Activated T-cell treated with anti-CD3 and anti-CD28 coated beads for 24 hours (primary cell): Measurements from ENCODE around the gene ARHGAP42.

Experiments
- DNase-seq: peaks from one replicate; pipeline ENCODE4 v3.0.0-alpha.2; 2020; ENCODE audit warnings: low read depth

The ARHGAP42 gene

DNA sequence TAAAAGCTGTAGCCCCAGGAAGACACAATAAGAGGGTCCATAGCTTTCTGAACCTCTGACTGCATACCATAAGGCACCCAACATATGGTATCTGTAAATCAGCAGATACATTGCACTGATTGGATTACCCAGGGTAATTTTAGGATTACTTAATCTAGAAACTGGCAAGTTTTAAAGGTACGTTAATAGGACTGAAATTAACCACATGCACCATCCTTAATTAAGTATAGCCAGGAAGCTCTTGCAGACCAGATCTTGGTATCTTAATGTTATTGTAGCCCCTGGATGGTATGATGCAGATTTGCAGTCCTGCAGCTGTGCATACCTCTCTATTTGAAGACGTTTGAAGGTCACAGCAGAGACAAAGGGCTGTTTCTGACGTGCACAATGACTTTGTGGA is 72.8 kb downstream of the ARHGAP42 start:
- DNase-seq = no peak

DNA sequence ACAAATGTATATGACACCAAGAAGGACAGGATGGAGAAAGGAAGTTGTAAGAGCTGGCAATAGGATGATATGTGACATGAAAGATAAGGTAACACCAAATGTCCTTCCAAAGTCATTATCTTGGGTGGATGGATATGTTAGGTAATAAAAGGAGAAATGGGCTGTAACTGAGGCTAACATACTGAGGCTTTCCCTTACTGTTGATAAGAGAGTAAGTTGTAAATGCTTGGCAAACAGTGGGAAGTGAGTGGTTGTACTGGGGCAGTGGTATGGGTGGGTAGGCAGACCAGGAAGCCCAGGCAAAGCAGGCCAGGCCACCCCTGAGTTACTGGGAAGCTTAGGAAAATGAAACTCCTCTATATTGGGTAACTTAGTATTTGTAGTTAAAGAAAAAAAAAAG is 73.7 kb downstream of the ARHGAP42 start:
- no peak for DNase-seq

GRCh38 chr11:100761841-100762240 is 74.8 kb downstream of the ARHGAP42 start:
- no peak for DNase-seq

DNA sequence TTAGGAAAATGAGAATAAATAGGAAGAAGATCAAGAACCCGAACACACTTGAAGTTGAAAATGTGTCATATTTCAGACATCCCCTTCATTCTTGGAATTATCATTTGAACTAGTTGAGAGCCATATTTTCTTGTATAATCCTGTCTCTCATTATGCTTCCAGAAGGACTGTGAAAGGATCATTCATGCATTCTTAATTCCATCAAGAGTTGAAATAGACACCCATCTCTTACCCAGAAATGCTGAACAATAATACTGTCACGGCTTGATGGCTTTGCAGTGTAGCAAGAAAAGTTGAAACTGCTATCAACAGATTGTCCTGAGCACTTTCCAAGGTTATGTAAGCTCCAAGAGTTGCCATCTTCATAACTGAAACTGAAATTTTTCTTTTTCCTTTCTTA is 79.7 kb downstream of the ARHGAP42 start:
- DNase-seq = no peak

GRCh38 chr11:100769165-100769564 is 82.1 kb downstream of the ARHGAP42 start:
- no peak for DNase-seq

GRCh38 chr11:100769617-100770016 is 82.5 kb downstream of the ARHGAP42 start:
- DNase-seq = no peak

DNA sequence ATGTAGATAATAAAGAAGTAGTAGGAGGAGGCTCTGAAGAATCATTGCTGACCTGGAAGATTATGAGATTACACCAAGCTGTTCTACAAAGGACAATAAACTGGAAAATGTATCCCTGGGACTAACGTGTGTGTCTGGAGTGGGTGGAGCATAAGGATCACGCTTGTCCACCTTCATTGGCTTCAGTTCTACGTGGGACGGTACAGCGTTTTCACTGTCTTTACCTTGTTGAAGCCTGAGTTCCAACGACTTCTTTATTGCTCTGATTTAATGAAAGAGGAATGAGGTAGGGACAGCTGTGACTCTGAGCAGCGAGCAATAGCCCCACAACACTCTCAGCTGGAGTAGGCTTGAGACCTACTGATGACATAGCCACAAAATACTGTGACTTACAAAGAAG is 87.0 kb downstream of the ARHGAP42 start:
- no peak for DNase-seq

DNA sequence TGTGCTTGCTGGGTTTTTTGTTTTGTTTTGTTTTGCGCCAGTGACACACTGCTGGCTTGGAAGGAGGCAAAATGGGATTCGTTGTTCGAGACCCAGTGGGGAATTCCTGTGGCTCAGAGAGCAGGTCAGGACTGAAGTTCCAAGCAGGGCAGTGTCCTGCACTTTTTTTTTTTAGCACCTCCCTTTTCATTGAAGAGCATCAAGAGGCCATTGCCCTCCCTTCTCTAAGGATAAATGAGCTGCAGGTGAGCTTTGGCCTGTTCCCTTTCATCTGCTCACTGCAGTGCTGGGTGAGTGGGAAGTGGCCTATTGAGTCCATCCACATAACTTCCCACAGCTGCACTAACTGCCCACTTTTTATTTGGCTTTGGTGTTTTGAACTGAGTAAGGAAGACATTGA is 87.8 kb downstream of the ARHGAP42 start:
- DNase-seq = no peak

- DNase-seq = no peak
Observed at GRCh38 chr11:100776212-100776896, 89.3 kb downstream of the ARHGAP42 start.

DNA sequence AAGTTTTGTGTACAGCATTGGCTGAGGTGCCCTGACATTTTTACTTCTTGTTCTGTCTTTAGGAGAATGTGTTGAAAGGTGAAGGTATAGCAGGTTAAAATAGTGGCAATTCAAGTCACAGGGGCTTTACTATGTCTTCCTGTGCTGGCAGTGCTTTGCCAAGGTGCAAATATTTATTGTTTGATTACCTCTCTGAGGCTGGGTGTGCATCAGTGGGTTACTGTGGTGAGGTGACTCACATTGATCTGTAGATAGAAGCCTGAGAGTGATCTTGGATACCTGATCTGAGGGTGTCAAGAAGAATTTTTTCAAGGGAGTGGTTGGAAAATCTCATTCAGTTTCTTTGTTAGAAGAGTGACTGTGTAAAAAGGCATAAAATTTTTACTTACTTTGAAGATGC is 90.0 kb downstream of the ARHGAP42 start:
- no peak for DNase-seq

DNA sequence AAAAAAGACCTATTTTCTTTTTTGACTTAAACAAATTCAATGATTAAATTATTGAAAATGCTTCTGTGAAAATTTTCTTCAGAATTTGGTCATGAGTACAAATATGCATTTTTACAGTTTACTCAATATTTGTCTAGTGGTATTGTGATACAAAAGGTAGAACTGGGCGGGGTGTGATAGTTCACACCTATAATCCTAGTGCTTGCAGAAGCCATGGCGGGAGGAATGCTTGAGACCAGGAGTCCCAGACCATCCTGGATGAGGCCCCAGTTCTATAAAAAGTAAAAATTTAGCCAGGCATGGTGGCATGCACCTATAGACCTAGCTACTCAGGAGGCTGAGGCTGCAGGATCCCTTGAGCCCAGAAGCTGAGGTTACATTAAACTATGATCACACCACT is 90.6 kb downstream of the ARHGAP42 start:
- no peak for DNase-seq

GRCh38 chr11:100778166-100778785 is 91.2 kb downstream of the ARHGAP42 start:
- no peak for DNase-seq

DNA sequence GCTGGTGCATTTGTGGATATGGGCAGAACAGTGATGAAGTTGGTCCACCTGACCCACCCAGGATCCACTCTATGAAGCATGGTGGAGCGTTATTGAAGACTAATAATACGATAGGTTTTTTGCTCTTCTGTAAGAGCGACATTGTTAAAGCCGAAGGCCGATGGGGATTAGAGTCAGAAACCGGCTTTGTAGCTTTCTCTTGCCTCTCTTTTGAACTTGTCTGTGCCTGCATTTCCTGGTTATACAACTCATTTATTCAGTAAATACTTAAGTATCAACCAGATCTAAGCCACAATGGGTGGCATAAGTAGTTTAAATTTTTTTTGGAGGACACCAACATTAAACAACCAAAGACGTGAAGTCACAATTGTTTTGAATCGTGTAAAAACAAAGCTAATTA is 93.4 kb downstream of the ARHGAP42 start:
- no peak for DNase-seq

GRCh38 chr11:100785148-100785983 is 98.3 kb downstream of the ARHGAP42 start:
- DNase-seq = no peak

- no peak for DNase-seq
Observed at GRCh38 chr11:100788561-100789295, 101.6 kb downstream of the ARHGAP42 start.

GRCh38 chr11:100789500-100789899 is 102.4 kb downstream of the ARHGAP42 start:
- DNase-seq = no peak

GRCh38 chr11:100790073-100790472 is 103.0 kb downstream of the ARHGAP42 start:
- no peak for DNase-seq

DNA sequence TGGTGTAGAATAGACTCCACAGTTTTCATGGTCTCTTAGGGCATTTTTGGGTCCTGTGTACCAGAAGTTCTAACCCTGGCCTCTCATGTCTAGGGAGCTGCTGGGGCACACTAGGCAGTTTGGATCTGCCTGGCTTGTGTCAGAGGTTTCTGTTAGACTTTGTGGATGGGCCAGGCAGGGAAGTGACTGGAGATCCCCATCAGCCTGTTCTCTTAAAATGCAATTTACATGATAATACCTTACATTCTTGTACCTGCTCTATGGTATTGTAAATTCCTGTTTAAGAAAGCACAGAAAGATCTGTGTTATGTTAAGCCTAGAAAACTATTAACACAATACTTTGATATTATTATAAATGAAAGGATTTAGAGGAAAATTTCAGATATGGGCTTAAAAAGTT is 104.0 kb downstream of the ARHGAP42 start:
- DNase-seq = no peak

DNA sequence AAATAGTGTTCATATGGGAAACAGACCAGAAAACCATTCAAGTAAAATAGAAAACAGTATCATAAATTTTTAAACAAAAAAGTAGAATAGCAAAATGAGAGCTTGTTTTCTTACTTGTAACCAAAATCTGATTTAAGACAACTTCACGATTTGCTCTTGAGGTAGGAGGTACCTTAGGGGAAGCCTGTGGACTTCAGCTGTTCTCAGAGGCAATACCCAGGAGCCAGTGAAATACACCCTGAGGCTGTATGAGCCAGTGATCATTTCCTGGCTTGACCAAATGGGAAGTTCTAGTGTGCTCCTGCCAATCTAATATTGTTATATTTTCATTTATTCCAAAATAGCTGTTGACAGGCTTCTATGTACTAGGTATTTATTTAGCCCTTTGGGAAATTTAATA is 104.8 kb downstream of the ARHGAP42 start:
- DNase-seq = no peak

DNA sequence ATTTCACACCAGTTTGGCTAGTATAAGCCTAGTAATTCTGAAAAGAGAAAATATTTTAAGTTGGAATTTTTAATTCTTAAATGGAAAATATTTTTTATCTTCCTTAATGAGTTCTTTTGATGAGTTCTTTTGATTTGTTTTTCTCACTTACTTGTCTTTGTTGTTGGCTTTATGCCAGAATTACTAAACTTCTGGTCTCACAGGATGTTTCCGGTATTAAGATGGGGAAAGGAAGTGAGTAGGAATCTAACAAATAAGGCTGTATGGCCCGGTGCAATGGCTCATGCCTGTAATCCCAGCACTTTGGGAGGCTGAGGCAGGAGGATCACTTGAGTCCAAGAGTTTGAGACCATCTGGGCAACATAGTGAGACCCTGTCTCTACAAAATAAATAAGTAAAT is 106.4 kb downstream of the ARHGAP42 start:
- DNase-seq = no peak

- no peak for DNase-seq
Observed at GRCh38 chr11:100794446-100794845, 107.4 kb downstream of the ARHGAP42 start.

- no peak for DNase-seq
Observed at GRCh38 chr11:100799445-100799844, 112.4 kb downstream of the ARHGAP42 start.
